Osteoblast (primary cell): ENCODE measurements around the gene ALG14. TPM values are rescaled to one million over a fixed set of nuclear protein-coding genes. Genes with fewer than 3 reads are reported as not detected.

Experiments used
- DNase-seq: peaks from one replicate; pipeline ENCODE4 v3.0.0; 2011; ENCODE audit warnings: low spot score, mixed read lengths; ENCODE audit not compliant: insufficient read length; ENCODE audit errors: missing footprints
- H2AFZ ChIP-seq: 2 replicates; pipeline ENCODE4 v1.6.0; 2011; ENCODE audit warnings: mild to moderate bottlenecking, low read length
- H3K27ac ChIP-seq: 2 replicates; pipeline ENCODE4 v1.5.1; 2011; ENCODE audit warnings: mild to moderate bottlenecking, low read depth, low read length, moderate library complexity
- H3K27me3 ChIP-seq: 2 replicates; pipeline ENCODE4 v1.6.0; 2012; ENCODE audit warnings: mild to moderate bottlenecking, control low read depth, inconsistent platforms, low read length, moderate library complexity; ENCODE audit not compliant: insufficient read depth
- H3K36me3 ChIP-seq: 2 replicates; pipeline ENCODE4 v1.5.1; 2011; ENCODE audit warnings: mild to moderate bottlenecking, low read length, control low read depth, moderate library complexity; ENCODE audit not compliant: insufficient read depth
- H3K4me1 ChIP-seq: 2 replicates; pipeline ENCODE4 v1.5.1; 2011; ENCODE audit warnings: mild to moderate bottlenecking, low read length, control low read depth, moderate library complexity; ENCODE audit not compliant: insufficient read depth
- H3K4me2 ChIP-seq: 2 replicates; pipeline ENCODE4 v1.6.0; 2011; ENCODE audit warnings: mild to moderate bottlenecking, low read length; ENCODE audit not compliant: insufficient read depth
- H3K4me3 ChIP-seq: fragments of 200-600 bp; sonication (generic); 3 replicates; pipeline ENCODE4 v1.5.1; 2012; ENCODE audit warnings: mild to moderate bottlenecking, low read length, inconsistent platforms; ENCODE audit not compliant: insufficient read depth
- H3K79me2 ChIP-seq: 2 replicates; pipeline ENCODE4 v1.6.0; 2012; ENCODE audit warnings: mild to moderate bottlenecking, low read length, control low read depth, inconsistent platforms; ENCODE audit not compliant: insufficient read depth
- H3K9me3 ChIP-seq: 2 replicates; pipeline ENCODE4 v1.5.1; 2011; ENCODE audit warnings: low read depth, low read length, control low read depth
- H4K20me1 ChIP-seq: 2 replicates; pipeline ENCODE4 v1.6.0; 2012; ENCODE audit warnings: mild to moderate bottlenecking, low read length, control low read depth; ENCODE audit not compliant: insufficient read depth
- CTCF ChIP-seq: IDR thresholded peaks from 2 replicates; pipeline ENCODE4 v1.5.1; 2011; ENCODE audit warnings: mild to moderate bottlenecking, low read depth, low read length, moderate library complexity; ENCODE audit errors: extremely low read depth
- total RNA-seq: library from RNA; depleted of rRNA; stranded (reverse); fragments of >200 nt; gene quantifications from 2 replicates; pipeline ENCODE4 v1.2.3, GENCODE V29; 2012

The ALG14 gene
- total RNA-seq, 1 donor: 1.4 TPM

GRCh38 chr1:94979656-94980581 lies 92.8 kb downstream of the ALG14 start:
- no peaks in the 10 kb centered on the region for H3K9me3 ChIP-seq
- H3K4me1 ChIP-seq: peaks cover 31% of the 10 kb centered on the region
- H3K4me3 ChIP-seq: no peak overlapping the region
- H3K79me2 ChIP-seq: no peaks in the 10 kb centered on the region
- TF ChIP-seq CTCF: no peak
- no peaks in the 10 kb centered on the region for H4K20me1 ChIP-seq
- no peaks in the 10 kb centered on the region for H3K36me3 ChIP-seq
- no peak overlapping the region for H2AFZ ChIP-seq
- no peaks in the 10 kb centered on the region for H3K27me3 ChIP-seq
- H3K4me2 ChIP-seq: no peak overlapping the region
- DNase-seq: no peak
- H3K27ac ChIP-seq: no peak overlapping the region

- H3K27ac ChIP-seq: no peak overlapping the region
- TF ChIP-seq CTCF: no peak
- no peaks in the 10 kb centered on the region for H4K20me1 ChIP-seq
- H2AFZ ChIP-seq: no peak overlapping the region
- H3K9me3 ChIP-seq: no peaks in the 10 kb centered on the region
- H3K27me3 ChIP-seq: no peaks in the 10 kb centered on the region
- H3K79me2 ChIP-seq: no peaks in the 10 kb centered on the region
- H3K4me3 ChIP-seq: no peak overlapping the region
- no peaks in the 10 kb centered on the region for H3K36me3 ChIP-seq
- no peak for DNase-seq
- H3K4me2 ChIP-seq: no peak overlapping the region
- H3K4me1 ChIP-seq: peaks cover 39% of the 10 kb centered on the region
Measured at GRCh38 chr1:94979131-94979530, 93.6 kb downstream of the ALG14 start.

GRCh38 chr1:94978401-94978800 lies 94.3 kb downstream of the ALG14 start:
- Histone ChIP-seq H3K4me3 (no peak overlapping the region), H3K79me2 (no peaks in the 10 kb centered on the region), H3K36me3 (no peaks in the 10 kb centered on the region), H3K27me3 (no peaks in the 10 kb centered on the region), H3K27ac (no peak overlapping the region), H3K4me2 (no peak overlapping the region), H3K9me3 (no peaks in the 10 kb centered on the region), H4K20me1 (no peaks in the 10 kb centered on the region), H3K4me1 (peaks cover 44% of the 10 kb centered on the region), H2AFZ (no peak overlapping the region)
- DNase-seq: no peak
- no peak for TF ChIP-seq CTCF

- Histone ChIP-seq H2AFZ (no peak overlapping the region), H4K20me1 (no peaks in the 10 kb centered on the region), H3K4me2 (no peak overlapping the region), H3K36me3 (no peaks in the 10 kb centered on the region), H3K4me1 (peaks cover 39% of the 10 kb centered on the region), H3K4me3 (no peak overlapping the region), H3K27ac (no peak overlapping the region), H3K27me3 (no peaks in the 10 kb centered on the region), H3K79me2 (no peaks in the 10 kb centered on the region), H3K9me3 (no peaks in the 10 kb centered on the region)
- no peak for DNase-seq
- no peak for TF ChIP-seq CTCF
Measured at GRCh38 chr1:94976971-94977548, 95.7 kb downstream of the ALG14 start.
